Umbilical cord (tissue), 2 donors: ENCODE measurements around the gene AGR2. TPM values are rescaled to one million over a fixed set of nuclear protein-coding genes. Genes with fewer than 3 reads are reported as not detected.
"Not testable (repeated sequence)": the region's sequence is repeated elsewhere in the genome, so short reads cannot be mapped to it uniquely, and the experiment has no call there.

ENCODE experiments used
- DNase-seq: peaks from one replicate; pipeline ENCODE4 v3.0.0-alpha.2; 2015; ENCODE audit warnings: low spot score
- total RNA-seq: library from RNA; depleted of rRNA; stranded (reverse); fragments of >200 nt; gene quantifications from one replicate; pipeline ENCODE4 v1.2.3, GENCODE V29; 2014; ENCODE audit warnings: low replicate concordance; ENCODE audit not compliant: insufficient read depth

Gene AGR2
- total RNA-seq, 1 donor from 2014 or later = 18.3 TPM

DNA sequence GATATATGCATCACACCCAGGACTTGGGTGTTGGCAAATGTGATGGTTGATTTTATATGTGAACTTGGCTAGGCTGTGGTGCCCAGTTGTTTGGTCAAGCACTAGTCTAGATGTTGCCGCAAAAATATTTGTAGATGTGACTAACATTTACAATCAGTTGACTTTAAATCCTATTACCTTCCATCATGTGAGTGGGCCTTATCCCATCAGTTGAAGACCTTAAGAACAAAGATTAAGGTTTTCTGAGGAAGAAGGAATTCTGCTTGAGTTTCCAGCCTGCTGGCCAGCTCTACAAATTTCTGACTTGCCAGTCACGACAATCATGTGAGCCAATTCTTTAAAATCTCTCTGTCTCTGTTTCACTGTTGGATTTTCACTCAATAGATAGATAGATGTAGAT lies 30.9 kb downstream of the AGR2 start:
- no peak for DNase-seq

GRCh38 chr7:16773326-16773725 lies 31.5 kb downstream of the AGR2 start:
- DNase-seq = no peak

- DNase-seq = peak; percentile 62
Measured at GRCh38 chr7:16770657-16771329, 34.0 kb downstream of the AGR2 start.

- DNase-seq = not testable (repeated sequence)
Measured at GRCh38 chr7:16769994-16770393, 34.8 kb downstream of the AGR2 start.

- DNase-seq = no peak
Measured at GRCh38 chr7:16765436-16765859, 39.4 kb downstream of the AGR2 start.

GRCh38 chr7:16764942-16765341 lies 39.9 kb downstream of the AGR2 start:
- DNase-seq = no peak

GRCh38 chr7:16762177-16762576 lies 42.6 kb downstream of the AGR2 start:
- no peak for DNase-seq

- no peak for DNase-seq
Measured at GRCh38 chr7:16759840-16760239, 45.0 kb downstream of the AGR2 start.

GRCh38 chr7:16758631-16759611 lies 45.9 kb downstream of the AGR2 start:
- no peak for DNase-seq

GRCh38 chr7:16758036-16758435 lies 46.8 kb downstream of the AGR2 start:
- DNase-seq = peak; percentile 88

DNA sequence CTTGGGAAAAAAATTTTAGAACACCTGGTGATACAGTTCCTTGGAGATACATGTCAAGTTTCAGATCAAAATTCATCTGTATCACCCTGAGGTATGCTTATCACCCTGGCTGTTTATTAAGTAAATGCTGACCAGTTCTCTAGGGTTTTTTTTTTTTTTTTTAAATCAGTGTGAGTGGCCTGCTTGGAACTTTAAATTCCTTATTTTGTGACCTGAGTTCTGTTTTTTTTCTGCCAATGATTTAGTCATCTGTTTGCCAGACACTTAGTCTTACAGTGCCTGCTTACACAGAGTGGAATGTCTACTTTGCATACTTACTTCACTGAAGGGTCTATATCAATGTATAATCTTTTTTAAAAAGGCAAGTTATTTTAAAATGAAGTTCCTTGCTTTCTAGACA lies 49.4 kb downstream of the AGR2 start:
- DNase-seq = no peak

DNA sequence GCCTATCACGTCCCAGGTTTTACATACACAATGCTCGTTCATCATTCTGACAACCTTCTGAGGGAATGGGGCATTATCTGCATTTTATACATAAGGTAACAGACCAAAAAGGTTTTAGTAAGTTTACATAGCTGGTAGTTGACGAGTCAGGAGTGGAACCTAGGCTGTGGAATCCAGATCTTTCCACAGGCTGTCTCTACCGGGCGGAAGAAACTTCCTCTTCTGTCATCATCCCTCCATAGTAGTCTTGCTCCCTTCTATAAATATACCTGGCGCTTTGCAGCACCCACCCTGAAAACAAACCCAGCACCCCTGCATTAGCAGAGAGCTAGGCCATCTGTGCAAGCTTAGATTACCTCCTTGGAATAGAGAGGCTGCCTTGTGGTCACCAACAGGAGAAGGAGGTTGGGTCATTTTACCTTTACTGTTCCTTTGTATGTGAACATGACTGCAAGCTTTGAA lies 49.9 kb downstream of the AGR2 start:
- DNase-seq = no peak

DNA sequence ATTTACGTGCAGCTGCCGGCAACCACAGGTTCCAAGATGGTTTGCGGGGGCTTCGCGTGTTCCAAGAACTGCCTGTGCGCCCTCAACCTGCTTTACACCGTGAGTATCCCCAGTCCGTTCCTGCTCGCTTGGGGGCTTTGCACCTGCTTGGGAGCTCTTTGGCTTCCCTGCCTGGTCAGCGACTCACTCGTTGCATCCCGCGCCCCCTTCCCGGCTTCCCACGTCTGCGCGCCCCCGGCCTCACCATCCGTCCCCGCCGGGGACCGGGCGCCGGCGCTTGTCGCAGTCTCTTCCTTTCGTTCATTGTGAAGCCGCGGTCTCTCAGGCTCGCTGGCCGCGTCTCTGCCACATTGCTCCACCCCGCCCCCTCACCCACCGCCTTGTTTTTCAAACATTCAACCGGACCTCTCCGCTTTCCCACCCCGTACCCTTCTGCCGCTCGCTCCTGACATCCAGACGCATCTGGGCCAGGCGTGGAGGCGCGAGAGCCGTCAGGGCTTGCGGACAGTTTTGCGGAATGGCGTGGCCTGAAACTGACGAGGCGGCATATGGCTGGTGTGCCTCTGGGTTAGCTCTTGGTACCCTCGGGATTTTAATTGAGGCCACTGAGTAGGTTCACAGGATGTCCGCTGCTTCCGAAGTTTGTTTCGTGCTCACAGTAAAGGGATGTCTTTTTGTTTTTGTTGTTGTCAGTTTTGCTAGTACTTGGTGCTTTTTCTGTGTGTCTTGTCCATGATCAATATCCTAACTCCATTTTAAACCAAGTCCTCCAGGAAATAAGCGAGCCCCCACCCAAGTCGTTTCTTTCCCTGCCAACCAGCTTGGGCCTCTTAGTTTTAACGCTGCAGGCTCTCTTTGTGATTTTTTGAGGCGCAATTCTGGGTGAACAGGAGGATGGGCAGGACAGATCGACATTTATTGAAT lies 50.6 kb downstream of the AGR2 start:
- peak; percentile 42 for DNase-seq

DNA sequence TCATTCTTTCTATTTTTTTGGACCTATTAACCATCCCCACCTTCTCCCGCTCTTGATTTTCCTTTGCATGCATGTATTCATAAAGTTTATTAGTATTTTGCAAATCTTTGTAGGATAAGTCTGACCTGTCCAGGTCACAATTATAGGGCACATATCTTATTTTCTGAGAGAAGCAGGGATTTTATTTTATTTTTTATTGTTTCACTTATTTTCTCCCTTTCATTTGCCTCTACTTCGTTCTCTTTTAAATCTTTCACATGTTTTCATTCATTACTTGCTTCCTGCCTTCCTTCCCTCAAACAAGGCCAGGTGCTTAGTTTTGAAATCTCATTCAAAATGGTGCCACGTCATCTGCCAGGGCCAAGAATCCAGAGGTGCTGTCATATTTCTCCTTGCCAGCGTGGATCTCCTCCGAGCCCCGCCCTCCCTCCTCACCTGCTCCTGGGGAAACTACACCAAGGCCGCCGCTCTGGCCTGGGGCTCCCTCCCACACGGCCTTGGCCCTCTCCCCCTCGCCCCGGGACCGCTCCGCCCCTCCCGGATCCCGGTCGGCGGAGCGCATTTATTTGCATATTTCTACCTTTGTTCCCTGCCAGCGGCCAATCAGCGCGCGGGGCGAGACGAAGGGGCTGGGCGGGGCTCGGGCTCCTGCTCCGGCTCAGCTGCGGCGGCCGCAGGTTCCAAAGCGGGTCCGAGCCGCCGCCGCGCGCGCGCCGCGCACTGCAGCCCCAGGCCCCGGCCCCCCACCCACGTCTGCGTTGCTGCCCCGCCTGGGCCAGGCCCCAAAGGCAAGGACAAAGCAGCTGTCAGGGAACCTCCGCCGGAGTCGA lies 51.5 kb downstream of the AGR2 start, which contains the start of gene TSPAN13:
Gene TSPAN13 (plus strand): TSS at position 654 of the 830 bp plus-strand sequence. CDS start 213 bp downstream, outside the sequence.
- DNase-seq = peak; percentile 85

- DNase-seq = peak; percentile 72
Measured at GRCh38 chr7:16747102-16747501, 57.7 kb downstream of the AGR2 start.

GRCh38 chr7:16745645-16746044 lies 59.2 kb downstream of the AGR2 start:
- no peak for DNase-seq

- DNase-seq = no peak
Measured at GRCh38 chr7:16744518-16745250, 60.1 kb downstream of the AGR2 start.

DNA sequence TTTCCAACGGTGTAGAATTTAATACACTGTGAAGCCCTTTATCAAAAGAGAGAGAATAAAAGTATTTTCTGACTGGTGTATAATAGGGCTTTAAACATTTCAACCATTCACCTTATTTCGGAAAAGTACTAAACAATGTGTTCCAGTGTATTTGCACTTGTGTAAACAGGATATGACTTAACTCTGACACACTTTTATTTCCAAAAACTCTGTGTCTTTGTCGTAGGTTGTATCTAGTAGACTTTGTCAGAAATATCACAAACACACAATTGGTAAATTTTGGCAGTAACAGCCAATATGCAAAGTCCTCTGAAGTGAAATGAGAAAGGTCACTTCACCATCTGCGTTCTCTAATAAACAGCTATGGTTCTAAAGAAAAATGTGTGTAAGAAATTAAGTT lies 61.6 kb downstream of the AGR2 start:
- DNase-seq = no peak

- DNase-seq = no peak
Measured at GRCh38 chr7:16742547-16742946, 62.3 kb downstream of the AGR2 start.
